K562 (cell line): ENCODE results near the gene TMEM150A. TPM values are rescaled to one million over a fixed set of nuclear protein-coding genes. Genes with fewer than 3 reads are reported as not detected.
A peak's percentile ranks its signal among the peaks of the same experiment; 100 is the strongest.

Experiments used
- ARHGAP35 ChIP-seq: fragments of 450-650 bp; IDR thresholded peaks from 2 replicates; pipeline ENCODE4 v1.6.1; 2018; ENCODE audit not compliant: partially characterized antibody
- ARID3B ChIP-seq: fragments of 250-450 bp; sonication (Bioruptor Pico); IDR thresholded peaks from 2 replicates; pipeline ENCODE4 v1.4.0; 2020; ENCODE audit warnings: borderline replicate concordance
- CSDE1 ChIP-seq, 2 experiments: fragments of 450-650 bp; IDR thresholded peaks; 2 replicates each; pipeline ENCODE4 v1.6.1; 2016; ENCODE audit warnings: mild to moderate bottlenecking in 1 of 2
- E2F1 ChIP-seq: sonication (generic); formaldehyde crosslinking; IDR thresholded peaks from 2 replicates; pipeline ENCODE4 v1.8.1; 2023; ENCODE audit warnings: mild to moderate bottlenecking, missing genetic modification reagents, moderate library complexity
- KHSRP ChIP-seq: fragments of 450-650 bp; IDR thresholded peaks from 2 replicates; pipeline ENCODE4 v1.6.1; 2017
- PCBP2 ChIP-seq: fragments of 200-400 bp; formaldehyde crosslinking; IDR thresholded peaks from 2 replicates; pipeline ENCODE4 v1.6.1; 2018; ENCODE audit warnings: low read length, low read depth, mild to moderate bottlenecking, moderate library complexity; ENCODE audit not compliant: poor library complexity, severe bottlenecking
- POLR2AphosphoS2 ChIP-seq: IDR thresholded peaks from 2 replicates; pipeline ENCODE4 v1.6.1; 2012; ENCODE audit warnings: low read length, improper control_type of control experiment
- TCF7 ChIP-seq: sonication (generic); IDR thresholded peaks from 2 replicates; pipeline ENCODE4 v1.6.1; 2016; ENCODE audit warnings: antibody characterized with exemption, borderline replicate concordance
- TEAD2 ChIP-seq: fragments of 450-650 bp; IDR thresholded peaks from 2 replicates; pipeline ENCODE4 v1.6.1; 2016; ENCODE audit warnings: missing genetic modification characterization, control low read depth, missing compliant biosample characterization
- THAP12 ChIP-seq: fragments of 250-450 bp; sonication (Bioruptor Pico); IDR thresholded peaks from 2 replicates; pipeline ENCODE4 v1.9.0; 2021; ENCODE audit warnings: mild to moderate bottlenecking, inconsistent platforms
- ZC3H8 ChIP-seq: fragments of 450-650 bp; IDR thresholded peaks from 2 replicates; pipeline ENCODE4 v1.6.1; 2017
- ZFP91 ChIP-seq: sonication (generic); formaldehyde crosslinking; IDR thresholded peaks from 2 replicates; pipeline ENCODE4 v1.8.0; 2022; ENCODE audit warnings: mild to moderate bottlenecking, missing genetic modification reagents
- ZKSCAN8 ChIP-seq: fragments of 200-800 bp; sonication (Bioruptor generic); IDR thresholded peaks from 2 replicates; pipeline ENCODE4 v1.6.1; 2016; ENCODE audit warnings: missing genetic modification characterization, missing compliant biosample characterization
- ZNF197 ChIP-seq: fragments of 200-800 bp; sonication (Bioruptor generic); IDR thresholded peaks from 2 replicates; pipeline ENCODE4 v1.6.1; 2016; ENCODE audit warnings: low read depth, missing genetic modification characterization, missing compliant biosample characterization
- ZNF395 ChIP-seq: fragments of 200-800 bp; sonication (Bioruptor generic); IDR thresholded peaks from 2 replicates; pipeline ENCODE4 v1.6.1; 2017; ENCODE audit warnings: missing genetic modification characterization, missing compliant biosample characterization
- ZNF695 ChIP-seq: fragments of 450-650 bp; formaldehyde crosslinking; IDR thresholded peaks from 2 replicates; pipeline ENCODE4 v1.4.0; 2020; ENCODE audit warnings: mild to moderate bottlenecking, moderate library complexity
- polyA plus RNA-seq, 8 experiments: library from polyadenylated mRNA; depleted of rRNA in 4 of 8; stranded (reverse) in 5 of 8; unstranded in 3 of 8; fragments of >200 nt; fragmentation: Nextera tagmentation in 2 of 8; fragmentation: Illumina TruSeq in 1 of 8; extraction: Ambion mirVana in 2 of 8; extraction: Trizol in 1 of 8; gene quantifications; 2 replicates each; pipeline versions ENCODE4 v1.2.1 to v1.2.3, GENCODE V29; 2011 to 2014; ENCODE audit warnings: inconsistent platforms in 1 of 8, missing spikeins in 1 of 8
- total RNA-seq, 7 experiments: library from RNA; depleted of rRNA in 6 of 7; stranded (reverse); fragments of >200 nt in 6 of 7; fragmentation: Illumina TruSeq in 2 of 7; extraction: Trizol in 2 of 7; gene quantifications; 2 replicates each; pipeline versions ENCODE4 v1.2.1 to v1.2.3, GENCODE V29; 2011 to 2021; ENCODE audit warnings: low replicate concordance in 1 of 7

Gene TMEM150A
- total and polyA plus RNA-seq, 9 of the 15 experiments (the other 6 are each of a cell fraction or from before 2014, with no cell fraction given) = 3.9 to 17.1 (median 8.4) TPM

- peak; percentile 78; the same call in 1 of the 2 replicates for TF ChIP-seq ZNF395 (CRISPR knock-in tag)
- no peak for TF ChIP-seq ARID3B (CRISPR knock-in tag)
- no peak for TF ChIP-seq THAP12
- TF ChIP-seq ZNF695 = no peak
- TF ChIP-seq ZNF197 = no peak
- TF ChIP-seq ZFP91 (CRISPR knock-in tag) = no peak
- no peak for TF ChIP-seq TCF7
- no peak for TF ChIP-seq E2F1
- no peak for TF ChIP-seq CSDE1 (IDR thresholded peaks at IDR 0.05)
- no peak for TF ChIP-seq ARHGAP35
- no peak for TF ChIP-seq PCBP2
- TF ChIP-seq TEAD2 (tag) = peak; percentile 63; the same call in 1 of the 2 replicates
- TF ChIP-seq ZKSCAN8 = peak; percentile 61; the same call in 1 of the 2 replicates
- TF ChIP-seq KHSRP = no peak
- no peak for TF ChIP-seq ZC3H8
- no peak for TF ChIP-seq POLR2AphosphoS2
Measured at GRCh38 chr2:85584857-85585780, 17.4 kb downstream of the TMEM150A start (continued).
